ENCODE results near the gene SYT8. TPM values are rescaled to one million over a fixed set of nuclear protein-coding genes. Genes with fewer than 3 reads are reported as not detected.
A peak's percentile ranks its signal among the peaks of the same experiment; 100 is the strongest.

Gene SYT8
- total and polyA plus RNA-seq, 10 donors, result 0.83 TPM; not detected in 9

- Histone ChIP-seq H3K27ac (peak overlapping the region; percentile 35 to 86 (median 74)), H3K4me3 (peak overlapping the region in 3 of 8 donors; percentile 12 to 71 (median 19)), H3K9me3 (no peaks in the 10 kb centered on the region), H3K36me3 (peaks cover 0 to 62% (median 5%) of the 10 kb centered on the region in 6 donors), H3K4me1 (peaks cover 20 to 84% (median 68%) of the 10 kb centered on the region in 6 donors), H3K27me3 (replicated peaks in 1 of 7) (no peaks in the 10 kb centered on the region)
- intact Hi-C loops (cut with DNase I; ENCODE audit: low total_unique reads), result no loop called here
- DNase-seq, result peak; percentile 90
- 41 to 57% (median 50%) methylated on average over 9 to 27 of the region's 27 CpGs for WGBS, 5 donors
- no peak for TF ChIP-seq POLR2A (IDR thresholded peaks at IDR 0.05)
- no peak for TF ChIP-seq CTCF (IDR thresholded peaks at IDR 0.05 in 8 of 11, conservative IDR thresholded peaks at IDR 0.05 in 3 of 11)
- TF ChIP-seq POLR2AphosphoS5 (IDR thresholded peaks at IDR 0.05), result peak; percentile 85 to 89 (median 86)
These were observed 28.8 kb downstream of the SYT8 start for GRCh38 chr11:1863352-1864216.

GRCh38 chr11:1864231-1864630 lies 29.4 kb downstream of the SYT8 start:
- H3K27me3 ChIP-seq (replicated peaks in 1 of 7), result no peaks in the 10 kb centered on the region
- H3K4me1 ChIP-seq, result peaks cover 20 to 84% (median 69%) of the 10 kb centered on the region in 6 donors
- TF ChIP-seq POLR2A (IDR thresholded peaks at IDR 0.05), result no peak
- peak in 2 of 3 donors; percentile 17 to 19 for TF ChIP-seq POLR2AphosphoS5 (IDR thresholded peaks at IDR 0.05)
- intact Hi-C loops (cut with DNase I; ENCODE audit: low total_unique reads), result no loop called here
- peak overlapping the region in 4 of 8 donors; percentile 12 to 71 (median 18) for H3K4me3 ChIP-seq
- DNase-seq, result peak; percentile 80
- H3K36me3 ChIP-seq, result peaks cover 0 to 61% (median 5%) of the 10 kb centered on the region in 6 donors
- H3K9me3 ChIP-seq, result no peaks in the 10 kb centered on the region
- peak overlapping the region; percentile 13 to 86 (median 74) for H3K27ac ChIP-seq
- WGBS, 5 donors, result 51 to 66% (median 59%) methylated on average over 16 to 18 of the region's 18 CpGs

GRCh38 chr11:1864831-1865665 lies 30.3 kb downstream of the SYT8 start:
- no peaks in the 10 kb centered on the region for H3K9me3 ChIP-seq
- TF ChIP-seq POLR2AphosphoS5 (IDR thresholded peaks at IDR 0.05), result peak in 1 of 3 donors; percentile 23
- no peak for TF ChIP-seq POLR2A (IDR thresholded peaks at IDR 0.05)
- peak overlapping the region in 6 of 8 donors; percentile 10 to 71 (median 18) for H3K4me3 ChIP-seq
- 78 to 87% (median 80%) methylated on average over 25 to 30 of the region's 30 CpGs for WGBS, 5 donors
- intact Hi-C loops (cut with DNase I; ENCODE audit: low total_unique reads), result no loop called here
- DNase-seq, result peak; percentile 77
- peak overlapping the region; percentile 13 to 86 (median 74) for H3K27ac ChIP-seq
- peaks cover 25 to 85% (median 75%) of the 10 kb centered on the region in 6 donors for H3K4me1 ChIP-seq
- peaks cover 0 to 62% (median 5%) of the 10 kb centered on the region in 6 donors for H3K36me3 ChIP-seq
- H3K27me3 ChIP-seq (replicated peaks in 1 of 7), result no peaks in the 10 kb centered on the region

GRCh38 chr11:1866226-1866625 lies 31.4 kb downstream of the SYT8 start:
- whole genome bisulfite sequencing, 5 donors, result 87 to 96% (median 93%) methylated on average over 4 to 8 of the region's 8 CpGs
- peak; percentile 75 for DNase-seq
- peak overlapping the region in 3 of 8 donors; percentile 83 to 86 (median 84) for H3K27ac ChIP-seq

More at GRCh38 chr11:1866226-1866625, 31.4 kb downstream of the SYT8 start:
- H3K9me3 ChIP-seq, result no peaks in the 10 kb centered on the region
- TF ChIP-seq POLR2AphosphoS5 (IDR thresholded peaks at IDR 0.05), result no peak
- TF ChIP-seq POLR2A (IDR thresholded peaks at IDR 0.05), result no peak
- no peak for TF ChIP-seq CTCF (IDR thresholded peaks at IDR 0.05 in 8 of 11, conservative IDR thresholded peaks at IDR 0.05 in 3 of 11)
- intact Hi-C loops (cut with DNase I; ENCODE audit: low total_unique reads), result no loop called here
- peaks cover 32 to 95% (median 87%) of the 10 kb centered on the region in 6 donors for H3K4me1 ChIP-seq
- no peaks in the 10 kb centered on the region for H3K27me3 ChIP-seq (replicated peaks in 1 of 7)
- peak overlapping the region in 1 of 8 donors; percentile 71 for H3K4me3 ChIP-seq
- H3K36me3 ChIP-seq, result peaks cover 0 to 65% (median 7%) of the 10 kb centered on the region in 6 donors
